HepG2 (cell line): ENCODE results near the gene RINL. TPM values are rescaled to one million over a fixed set of nuclear protein-coding genes. Genes with fewer than 3 reads are reported as not detected.

Experiments
- DR1 ChIP-seq: sonication (generic); formaldehyde crosslinking; IDR thresholded peaks from 2 replicates; pipeline ENCODE4 v1.8.0; 2021; ENCODE audit warnings: mild to moderate bottlenecking, missing genetic modification reagents, inconsistent platforms
- ETV6 ChIP-seq: sonication (generic); formaldehyde crosslinking; conservative IDR thresholded peaks from 2 replicates; pipeline ENCODE4 v1.4.0; 2020; ENCODE audit warnings: missing genetic modification reagents
- HMG20B ChIP-seq: conservative IDR thresholded peaks from 2 replicates; pipeline ENCODE4 v1.6.1; 2016; ENCODE audit warnings: missing genetic modification reagents, missing compliant biosample characterization
- KAT2B ChIP-seq: fragments of 150-350 bp; IDR thresholded peaks from 2 replicates; pipeline ENCODE4 v1.6.1; 2014; ENCODE audit warnings: low read depth, low read length, borderline replicate concordance
- MIXL1 ChIP-seq: IDR thresholded peaks from 2 replicates; pipeline ENCODE4 v1.6.1; 2016
- NR2F6 ChIP-seq, 2 experiments: IDR thresholded peaks; 2 replicates each; pipeline ENCODE4 v1.6.1; 2016; ENCODE audit warnings: antibody characterized with exemption in 1 of 2, mild to moderate bottlenecking in 1 of 2
- TEAD3 ChIP-seq: optimal IDR thresholded peaks from 2 replicates; pipeline ENCODE3; 2016; ENCODE audit warnings: borderline replicate concordance
- ZFP91 ChIP-seq: sonication (generic); formaldehyde crosslinking; IDR thresholded peaks from 2 replicates; pipeline ENCODE4 v1.9.0; 2022; ENCODE audit warnings: missing genetic modification reagents, mild to moderate bottlenecking, borderline replicate concordance
- ZNF468 ChIP-seq: sonication (generic); formaldehyde crosslinking; IDR thresholded peaks from 2 replicates; pipeline ENCODE4 v1.8.0; 2022; ENCODE audit warnings: mild to moderate bottlenecking, moderate library complexity, missing genetic modification reagents
- ZNF546 ChIP-seq: sonication (generic); formaldehyde crosslinking; conservative IDR thresholded peaks from 2 replicates; pipeline ENCODE4 v1.8.1; 2023; ENCODE audit warnings: mild to moderate bottlenecking, missing genetic modification reagents
- ZNF615 ChIP-seq: sonication (generic); formaldehyde crosslinking; IDR thresholded peaks from 2 replicates; pipeline ENCODE4 v1.5.0; 2020; ENCODE audit warnings: mild to moderate bottlenecking, missing genetic modification reagents, borderline replicate concordance
- ZNF674 ChIP-seq: sonication (generic); formaldehyde crosslinking; IDR thresholded peaks from 2 replicates; pipeline ENCODE4 v1.5.0; 2020; ENCODE audit warnings: low read depth, mild to moderate bottlenecking, missing genetic modification reagents
- ZNF7 ChIP-seq: IDR thresholded peaks from 2 replicates; pipeline ENCODE4 v1.6.1; 2016; ENCODE audit warnings: missing biosample characterization, missing genetic modification reagents
- ZNF83 ChIP-seq: sonication (generic); formaldehyde crosslinking; IDR thresholded peaks from 2 replicates; pipeline ENCODE4 v1.4.0; 2020; ENCODE audit warnings: missing genetic modification reagents, mild to moderate bottlenecking, borderline replicate concordance
- polyA plus RNA-seq, 8 experiments: library from polyadenylated mRNA; depleted of rRNA in 3 of 8; stranded (reverse) in 7 of 8; unstranded in 1 of 8; fragments of >200 nt; fragmentation: Illumina TruSeq in 4 of 8; extraction: Trizol in 4 of 8; gene quantifications; 2 replicates each; pipeline versions ENCODE4 v1.2.1 to v1.2.3, GENCODE V29; 2011 to 2016; ENCODE audit warnings: low read depth in 4 of 8, missing spikeins in 1 of 8, mixed read lengths in 1 of 8; ENCODE audit not compliant: insufficient read depth in 1 of 8
- total RNA-seq, 5 experiments: library from RNA; depleted of rRNA; stranded (reverse); fragments of >200 nt; fragmentation: Illumina TruSeq; extraction: Trizol; gene quantifications; 2 replicates each; pipeline ENCODE4 v1.2.3, GENCODE V29; 2016; ENCODE audit warnings: low read depth in 1 of 5
- TF ChIP-seq, protein P1 (sequence below): sonication (generic); formaldehyde crosslinking; IDR thresholded peaks from 2 replicates; pipeline ENCODE4 v1.4.0; 2020; ENCODE audit warnings: missing genetic modification reagents
- TF ChIP-seq, protein P2 (sequence below): IDR thresholded peaks from 2 replicates; pipeline ENCODE4 v1.6.1; 2016; ENCODE audit warnings: mild to moderate bottlenecking, missing biosample characterization, missing genetic modification reagents
- TF ChIP-seq, protein P3 (sequence below): IDR thresholded peaks from 2 replicates; pipeline ENCODE4 v1.6.1; 2016; ENCODE audit warnings: control low read depth
- TF ChIP-seq, protein P4 (sequence below): sonication (generic); formaldehyde crosslinking; IDR thresholded peaks from 2 replicates; pipeline ENCODE4 v1.9.0; 2021; ENCODE audit warnings: missing genetic modification reagents, mild to moderate bottlenecking, borderline replicate concordance
- TF ChIP-seq, protein P5 (sequence below): IDR thresholded peaks from 2 replicates; pipeline ENCODE4 v1.4.0; 2020; ENCODE audit warnings: mild to moderate bottlenecking, missing genetic modification reagents

RINL gene
- total and polyA plus RNA-seq, 2 of the 13 experiments (the other 11 are each of a cell fraction or from before 2014, with no cell fraction given), result 11.4 to 18.0 TPM

- TF ChIP-seq DR1 (CRISPR knock-in tag) (no peak), ZNF7 (CRISPR knock-in tag) (no peak), ZFP91 (peak; percentile 45; the same call in 1 of the 2 replicates), ZNF546 (CRISPR knock-in tag) (no peak), KAT2B (no peak), ZNF83 (CRISPR knock-in tag) (no peak), ZNF468 (no peak), MIXL1 (CRISPR knock-in tag) (peak; percentile 20; the same call in 1 of the 2 replicates), NR2F6 (IDR thresholded peaks at IDR 0.05) (no peak), NR2F6 (CRISPR knock-in tag; IDR thresholded peaks at IDR 0.05) (0 out of 2 replicates have a peak, but pooled peaks have one; percentile 51), ETV6 (CRISPR knock-in tag) (no peak), ZNF615 (no peak), TEAD3 (CRISPR knock-in tag) (no peak), HMG20B (CRISPR knock-in tag) (no peak), ZNF674 (CRISPR knock-in tag) (no peak)
- TF ChIP-seq, protein P1, sequence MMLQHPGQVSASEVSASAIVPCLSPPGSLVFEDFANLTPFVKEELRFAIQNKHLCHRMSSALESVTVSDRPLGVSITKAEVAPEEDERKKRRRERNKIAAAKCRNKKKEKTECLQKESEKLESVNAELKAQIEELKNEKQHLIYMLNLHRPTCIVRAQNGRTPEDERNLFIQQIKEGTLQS (CRISPR knock-in tag), result no peak
- TF ChIP-seq, protein P2, sequence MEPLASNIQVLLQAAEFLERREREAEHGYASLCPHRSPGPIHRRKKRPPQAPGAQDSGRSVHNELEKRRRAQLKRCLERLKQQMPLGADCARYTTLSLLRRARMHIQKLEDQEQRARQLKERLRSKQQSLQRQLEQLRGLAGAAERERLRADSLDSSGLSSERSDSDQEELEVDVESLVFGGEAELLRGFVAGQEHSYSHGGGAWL (CRISPR knock-in tag), result no peak
- TF ChIP-seq, protein P3, sequence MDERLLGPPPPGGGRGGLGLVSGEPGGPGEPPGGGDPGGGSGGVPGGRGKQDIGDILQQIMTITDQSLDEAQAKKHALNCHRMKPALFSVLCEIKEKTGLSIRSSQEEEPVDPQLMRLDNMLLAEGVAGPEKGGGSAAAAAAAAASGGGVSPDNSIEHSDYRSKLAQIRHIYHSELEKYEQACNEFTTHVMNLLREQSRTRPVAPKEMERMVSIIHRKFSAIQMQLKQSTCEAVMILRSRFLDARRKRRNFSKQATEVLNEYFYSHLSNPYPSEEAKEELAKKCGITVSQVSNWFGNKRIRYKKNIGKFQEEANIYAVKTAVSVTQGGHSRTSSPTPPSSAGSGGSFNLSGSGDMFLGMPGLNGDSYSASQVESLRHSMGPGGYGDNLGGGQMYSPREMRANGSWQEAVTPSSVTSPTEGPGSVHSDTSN, result no peak
- TF ChIP-seq, protein P4, sequence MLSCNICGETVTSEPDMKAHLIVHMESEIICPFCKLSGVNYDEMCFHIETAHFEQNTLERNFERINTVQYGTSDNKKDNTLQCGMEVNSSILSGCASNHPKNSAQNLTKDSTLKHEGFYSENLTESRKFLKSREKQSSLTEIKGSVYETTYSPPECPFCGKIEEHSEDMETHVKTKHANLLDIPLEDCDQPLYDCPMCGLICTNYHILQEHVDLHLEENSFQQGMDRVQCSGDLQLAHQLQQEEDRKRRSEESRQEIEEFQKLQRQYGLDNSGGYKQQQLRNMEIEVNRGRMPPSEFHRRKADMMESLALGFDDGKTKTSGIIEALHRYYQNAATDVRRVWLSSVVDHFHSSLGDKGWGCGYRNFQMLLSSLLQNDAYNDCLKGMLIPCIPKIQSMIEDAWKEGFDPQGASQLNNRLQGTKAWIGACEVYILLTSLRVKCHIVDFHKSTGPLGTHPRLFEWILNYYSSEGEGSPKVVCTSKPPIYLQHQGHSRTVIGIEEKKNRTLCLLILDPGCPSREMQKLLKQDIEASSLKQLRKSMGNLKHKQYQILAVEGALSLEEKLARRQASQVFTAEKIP, result no peak
- TF ChIP-seq, protein P5, sequence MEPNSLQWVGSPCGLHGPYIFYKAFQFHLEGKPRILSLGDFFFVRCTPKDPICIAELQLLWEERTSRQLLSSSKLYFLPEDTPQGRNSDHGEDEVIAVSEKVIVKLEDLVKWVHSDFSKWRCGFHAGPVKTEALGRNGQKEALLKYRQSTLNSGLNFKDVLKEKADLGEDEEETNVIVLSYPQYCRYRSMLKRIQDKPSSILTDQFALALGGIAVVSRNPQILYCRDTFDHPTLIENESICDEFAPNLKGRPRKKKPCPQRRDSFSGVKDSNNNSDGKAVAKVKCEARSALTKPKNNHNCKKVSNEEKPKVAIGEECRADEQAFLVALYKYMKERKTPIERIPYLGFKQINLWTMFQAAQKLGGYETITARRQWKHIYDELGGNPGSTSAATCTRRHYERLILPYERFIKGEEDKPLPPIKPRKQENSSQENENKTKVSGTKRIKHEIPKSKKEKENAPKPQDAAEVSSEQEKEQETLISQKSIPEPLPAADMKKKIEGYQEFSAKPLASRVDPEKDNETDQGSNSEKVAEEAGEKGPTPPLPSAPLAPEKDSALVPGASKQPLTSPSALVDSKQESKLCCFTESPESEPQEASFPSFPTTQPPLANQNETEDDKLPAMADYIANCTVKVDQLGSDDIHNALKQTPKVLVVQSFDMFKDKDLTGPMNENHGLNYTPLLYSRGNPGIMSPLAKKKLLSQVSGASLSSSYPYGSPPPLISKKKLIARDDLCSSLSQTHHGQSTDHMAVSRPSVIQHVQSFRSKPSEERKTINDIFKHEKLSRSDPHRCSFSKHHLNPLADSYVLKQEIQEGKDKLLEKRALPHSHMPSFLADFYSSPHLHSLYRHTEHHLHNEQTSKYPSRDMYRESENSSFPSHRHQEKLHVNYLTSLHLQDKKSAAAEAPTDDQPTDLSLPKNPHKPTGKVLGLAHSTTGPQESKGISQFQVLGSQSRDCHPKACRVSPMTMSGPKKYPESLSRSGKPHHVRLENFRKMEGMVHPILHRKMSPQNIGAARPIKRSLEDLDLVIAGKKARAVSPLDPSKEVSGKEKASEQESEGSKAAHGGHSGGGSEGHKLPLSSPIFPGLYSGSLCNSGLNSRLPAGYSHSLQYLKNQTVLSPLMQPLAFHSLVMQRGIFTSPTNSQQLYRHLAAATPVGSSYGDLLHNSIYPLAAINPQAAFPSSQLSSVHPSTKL (CRISPR knock-in tag), result peak; percentile 57
These were observed 58.7 kb downstream of the RINL start (continued) for GRCh38 chr19:38819231-38819920.
